Natural killer cell (primary cell): ENCODE data around the gene DDX4. TPM values are rescaled to one million over a fixed set of nuclear protein-coding genes. Genes with fewer than 3 reads are reported as not detected.
"Not testable (repeated sequence)": the region's sequence is repeated elsewhere in the genome, so short reads cannot be mapped to it uniquely, and the experiment has no call there.

ENCODE experiments used
- ATAC-seq, 3 donors: fragments of 150-1000 bp in 2 of 3; fragments of 200-7000 bp in 1 of 3; cut with Tn5 transposase; 1 replicate in 1 of 3; 2 replicates in 2 of 3; pipeline ENCODE4 v1.10.0; 2021; ENCODE audit warnings: mild to moderate bottlenecking in 2 of 3, moderate library complexity in 2 of 3
- DNase-seq, 2 donors: peaks; one replicate each; pipeline versions ENCODE4 v3.0.0 to v3.0.0-alpha.2; 2013 to 2021; ENCODE audit warnings: mixed read lengths in 1 of 2
- H3K27ac ChIP-seq: one replicate; pipeline ENCODE4 v1.5.1; 2013; ENCODE audit warnings: mild to moderate bottlenecking, low read length
- H3K27me3 ChIP-seq: one replicate; pipeline ENCODE4 v1.6.1; 2013; ENCODE audit warnings: low read length; ENCODE audit not compliant: control insufficient read depth, insufficient read depth
- H3K36me3 ChIP-seq: one replicate; pipeline ENCODE4 v1.6.1; 2013; ENCODE audit warnings: low read length; ENCODE audit not compliant: control insufficient read depth, insufficient read depth
- H3K4me1 ChIP-seq: one replicate; pipeline ENCODE4 v1.6.1; 2013; ENCODE audit warnings: low read length; ENCODE audit not compliant: control insufficient read depth, insufficient read depth
- H3K4me3 ChIP-seq: one replicate; pipeline ENCODE4 v1.5.1; 2013; ENCODE audit warnings: low read length
- H3K9me3 ChIP-seq: one replicate; pipeline ENCODE4 v1.6.1; 2013; ENCODE audit warnings: low read length; ENCODE audit not compliant: control insufficient read depth, insufficient read depth
- H3K27ac Mint-ChIP-seq, 2 donors: one replicate each; pipeline ENCODE4 v1.8.0; 2022; ENCODE audit warnings: mild to moderate bottlenecking in 2 of 2, mixed read lengths in 2 of 2, moderate library complexity in 1 of 2
- H3K27me3 Mint-ChIP-seq, 2 donors: one replicate each; pipeline ENCODE4 v1.8.0; 2022; ENCODE audit warnings: low read depth in 2 of 2, mixed read lengths in 2 of 2
- H3K36me3 Mint-ChIP-seq: one replicate; pipeline ENCODE4 v1.8.0; 2022; ENCODE audit warnings: mixed read lengths
- H3K4me1 Mint-ChIP-seq, 2 donors: one replicate each; pipeline ENCODE4 v1.8.0; 2022; ENCODE audit warnings: mixed read lengths in 2 of 2
- H3K4me3 Mint-ChIP-seq: one replicate; pipeline ENCODE4 v1.8.0; 2022; ENCODE audit warnings: mild to moderate bottlenecking, moderate library complexity, mixed read lengths
- H3K9me3 Mint-ChIP-seq, 2 donors: one replicate each; pipeline ENCODE4 v1.8.0; 2022; ENCODE audit warnings: mixed read lengths in 2 of 2
- WGBS: methylation state at CpG from one replicate; pipeline ENCODE4 v1.1.7; 2013; ENCODE audit warnings: missing lambda C conversion rate; ENCODE audit not compliant: insufficient coverage; 5-methylcytosine and 5-hydroxymethylcytosine counted together
- intact Hi-C: fragments of 100-400 bp; cut with micrococcal nuclease; formaldehyde crosslinking; loops from one replicate; pipeline ENCODE4 v1.14.2; 2022
- total RNA-seq, 4 donors: library from RNA; stranded (reverse); fragments of 120-200 nt in 1 of 4; gene quantifications; one replicate each; pipeline versions ENCODE4 v1.2.3 to v1.2.4, GENCODE V29; 2013 to 2022
- TF ChIP-seq, protein P1 (sequence below): fragments of 200-600 bp; IDR thresholded peaks from one replicate; pipeline ENCODE4 v1.8.0; 2022; ENCODE audit warnings: antibody characterized with exemption

DDX4 gene
- total RNA-seq, 3 donors from 2014 or later (not counting 1 experiment from before 2014, with no cell fraction given): not detected

DNA sequence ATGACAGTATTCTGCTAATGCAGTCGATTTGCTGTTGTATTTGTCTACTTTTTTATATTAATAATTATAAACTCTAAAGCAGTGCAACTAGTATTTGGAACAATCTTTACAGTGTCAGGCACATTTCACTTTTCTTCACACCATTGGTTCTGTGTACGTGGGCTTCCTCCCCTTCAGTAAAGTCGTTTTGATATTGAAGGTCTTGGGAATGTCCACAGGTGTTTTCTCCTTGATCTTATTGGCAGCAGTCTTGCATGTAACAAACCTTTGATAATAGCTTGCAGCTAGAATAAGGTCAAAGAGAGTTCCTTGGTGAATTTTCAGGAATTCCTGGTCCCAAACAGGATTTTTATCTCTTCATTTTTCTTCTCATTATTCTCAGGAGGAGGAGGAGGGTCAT is 12.2 kb downstream of the DDX4 start:
- H3K27me3 ChIP-seq: no peaks in the 10 kb centered on the region
- Mint-ChIP-seq H3K36me3 (no peaks in the 10 kb centered on the region), H3K27me3 (peaks cover 12 to 28% of the 10 kb centered on the region in 2 donors), H3K27ac (no peak overlapping the region), H3K4me1 (no peaks in the 10 kb centered on the region), H3K4me3 (no peak overlapping the region), H3K9me3 (no peaks in the 10 kb centered on the region)
- no peak for ATAC-seq
- H3K27ac ChIP-seq: no peak overlapping the region
- TF ChIP-seq, protein P1, sequence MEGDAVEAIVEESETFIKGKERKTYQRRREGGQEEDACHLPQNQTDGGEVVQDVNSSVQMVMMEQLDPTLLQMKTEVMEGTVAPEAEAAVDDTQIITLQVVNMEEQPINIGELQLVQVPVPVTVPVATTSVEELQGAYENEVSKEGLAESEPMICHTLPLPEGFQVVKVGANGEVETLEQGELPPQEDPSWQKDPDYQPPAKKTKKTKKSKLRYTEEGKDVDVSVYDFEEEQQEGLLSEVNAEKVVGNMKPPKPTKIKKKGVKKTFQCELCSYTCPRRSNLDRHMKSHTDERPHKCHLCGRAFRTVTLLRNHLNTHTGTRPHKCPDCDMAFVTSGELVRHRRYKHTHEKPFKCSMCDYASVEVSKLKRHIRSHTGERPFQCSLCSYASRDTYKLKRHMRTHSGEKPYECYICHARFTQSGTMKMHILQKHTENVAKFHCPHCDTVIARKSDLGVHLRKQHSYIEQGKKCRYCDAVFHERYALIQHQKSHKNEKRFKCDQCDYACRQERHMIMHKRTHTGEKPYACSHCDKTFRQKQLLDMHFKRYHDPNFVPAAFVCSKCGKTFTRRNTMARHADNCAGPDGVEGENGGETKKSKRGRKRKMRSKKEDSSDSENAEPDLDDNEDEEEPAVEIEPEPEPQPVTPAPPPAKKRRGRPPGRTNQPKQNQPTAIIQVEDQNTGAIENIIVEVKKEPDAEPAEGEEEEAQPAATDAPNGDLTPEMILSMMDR: no peak
- no peak for DNase-seq
- no peaks in the 10 kb centered on the region for H3K36me3 ChIP-seq
- intact Hi-C loops: no loop called here
- H3K4me3 ChIP-seq: no peak overlapping the region
- no peaks in the 10 kb centered on the region for H3K4me1 ChIP-seq
- 94% methylated on average over 2 of the region's 3 CpGs for WGBS
- no peaks in the 10 kb centered on the region for H3K9me3 ChIP-seq

- intact Hi-C loops: no loop called here
- H3K36me3 Mint-ChIP-seq: no peaks in the 10 kb centered on the region
These were observed 12.6 kb downstream of the DDX4 start for GRCh38 chr5:55750499-55750898.

GRCh38 chr5:55758231-55758630 is 20.4 kb downstream of the DDX4 start:
- H3K4me3 ChIP-seq: no peak overlapping the region
- H3K4me1 Mint-ChIP-seq: peaks cover 0 to 1% of the 10 kb centered on the region in 2 donors
- intact Hi-C loops: no loop called here
- H3K4me3 Mint-ChIP-seq: no peak overlapping the region
- H3K27ac Mint-ChIP-seq: no peak overlapping the region
- no peak for DNase-seq
- H3K36me3 ChIP-seq: no peaks in the 10 kb centered on the region
- H3K27me3 Mint-ChIP-seq: peaks cover 20 to 62% of the 10 kb centered on the region in 2 donors
- H3K36me3 Mint-ChIP-seq: no peaks in the 10 kb centered on the region
- 73% methylated on average over 1 of the region's 1 CpG for WGBS
- H3K4me1 ChIP-seq: no peaks in the 10 kb centered on the region
- H3K27me3 ChIP-seq: peaks cover 2% of the 10 kb centered on the region
- no peak for ATAC-seq
- no peaks in the 10 kb centered on the region for H3K9me3 Mint-ChIP-seq
- H3K27ac ChIP-seq: no peak overlapping the region
- TF ChIP-seq, protein P1: no peak
- no peaks in the 10 kb centered on the region for H3K9me3 ChIP-seq

More at GRCh38 chr5:55750499-55750898, 12.6 kb downstream of the DDX4 start:
- WGBS: no CpG with 5 or more reads among the region's 3 CpGs
- Mint-ChIP-seq H3K27ac (no peak overlapping the region), H3K9me3 (no peaks in the 10 kb centered on the region), H3K27me3 (peaks cover 12 to 32% of the 10 kb centered on the region in 2 donors), H3K4me1 (no peaks in the 10 kb centered on the region), H3K4me3 (no peak overlapping the region)
- Histone ChIP-seq H3K27me3 (no peaks in the 10 kb centered on the region), H3K4me1 (no peaks in the 10 kb centered on the region), H3K36me3 (no peaks in the 10 kb centered on the region), H3K9me3 (no peaks in the 10 kb centered on the region), H3K27ac (no peak overlapping the region), H3K4me3 (no peak overlapping the region)
- TF ChIP-seq, protein P1: no peak
- ATAC-seq (no peak), DNase-seq (no peak)

DNA sequence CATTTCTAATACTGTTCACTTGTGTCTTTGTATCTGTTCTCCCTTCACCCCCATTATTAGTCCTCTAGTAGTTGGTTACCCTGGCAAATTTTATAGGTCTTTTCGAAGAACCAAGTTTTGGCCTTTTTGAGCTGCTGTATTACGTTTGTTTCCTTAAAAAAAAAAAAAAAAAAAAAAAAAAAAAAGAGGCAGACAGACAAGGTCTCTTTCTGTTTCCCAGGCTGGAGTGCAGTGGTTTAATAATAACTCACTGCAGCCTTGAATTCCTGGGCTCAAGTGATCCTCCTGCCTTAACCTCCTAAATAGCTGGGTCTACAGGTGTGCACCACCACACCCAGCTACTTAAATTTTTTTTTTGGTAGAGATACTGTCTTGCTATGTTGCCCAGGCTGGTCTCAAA is 20.9 kb downstream of the DDX4 start:
- H3K4me1 Mint-ChIP-seq: peaks cover 4 to 6% of the 10 kb centered on the region in 2 donors
- no peaks in the 10 kb centered on the region for H3K9me3 ChIP-seq
- H3K4me1 ChIP-seq: no peaks in the 10 kb centered on the region
- intact Hi-C loops: no loop called here
- no peak overlapping the region for H3K4me3 Mint-ChIP-seq
- no peaks in the 10 kb centered on the region for H3K9me3 Mint-ChIP-seq
- no peak overlapping the region for H3K27ac Mint-ChIP-seq
- no peaks in the 10 kb centered on the region for H3K36me3 Mint-ChIP-seq
- 91% methylated on average over 2 of the region's 2 CpGs for WGBS
- H3K4me3 ChIP-seq: no peak overlapping the region
- H3K27me3 Mint-ChIP-seq: peaks cover 20 to 62% of the 10 kb centered on the region in 2 donors
- TF ChIP-seq, protein P1: no peak
- DNase-seq (no peak), ATAC-seq (no peak)
- H3K27me3 ChIP-seq: peaks cover 2% of the 10 kb centered on the region
- no peaks in the 10 kb centered on the region for H3K36me3 ChIP-seq
- no peak overlapping the region for H3K27ac ChIP-seq

DNA sequence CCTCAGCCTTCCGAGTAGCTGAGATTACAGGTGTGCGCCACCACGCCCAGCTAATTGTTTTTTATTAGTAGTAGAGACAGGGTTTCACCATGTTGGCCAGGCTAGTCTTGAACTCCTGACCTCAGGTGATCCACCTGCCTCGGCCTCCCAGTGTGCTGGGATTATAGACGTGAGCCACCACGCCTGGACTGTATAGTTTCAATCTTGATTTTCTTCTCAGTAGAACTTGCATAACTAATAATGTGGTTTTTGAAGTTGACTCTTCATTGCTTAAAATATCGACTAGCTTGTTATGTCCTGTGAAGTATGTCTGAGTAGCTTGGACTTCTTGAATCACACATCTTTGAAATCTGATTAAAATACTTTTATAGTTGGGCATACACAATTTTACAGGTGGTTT is 23.9 kb downstream of the DDX4 start:
- H3K4me1 ChIP-seq, intact Hi-C loops, DNase-seq, H3K9me3 ChIP-seq, H3K36me3 Mint-ChIP-seq, H3K27me3 ChIP-seq, H3K9me3 Mint-ChIP-seq, ATAC-seq, H3K4me3 Mint-ChIP-seq, H3K27ac ChIP-seq, H3K27ac Mint-ChIP-seq, H3K36me3 ChIP-seq, H3K4me3 ChIP-seq: not testable (repeated sequence)
- peaks cover 10 to 12% of the 10 kb centered on the region in 2 donors for H3K4me1 Mint-ChIP-seq
- 90% methylated on average over 6 of the region's 7 CpGs for WGBS
- peaks cover 13 to 41% of the 10 kb centered on the region in 2 donors for H3K27me3 Mint-ChIP-seq
